D341Med (cell line): ENCODE data around the gene LIN52.

Experiments used
- DNase-seq: peaks from one replicate; pipeline ENCODE4 v3.0.0; 2012; ENCODE audit warnings: low spot score

LIN52 gene

DNA sequence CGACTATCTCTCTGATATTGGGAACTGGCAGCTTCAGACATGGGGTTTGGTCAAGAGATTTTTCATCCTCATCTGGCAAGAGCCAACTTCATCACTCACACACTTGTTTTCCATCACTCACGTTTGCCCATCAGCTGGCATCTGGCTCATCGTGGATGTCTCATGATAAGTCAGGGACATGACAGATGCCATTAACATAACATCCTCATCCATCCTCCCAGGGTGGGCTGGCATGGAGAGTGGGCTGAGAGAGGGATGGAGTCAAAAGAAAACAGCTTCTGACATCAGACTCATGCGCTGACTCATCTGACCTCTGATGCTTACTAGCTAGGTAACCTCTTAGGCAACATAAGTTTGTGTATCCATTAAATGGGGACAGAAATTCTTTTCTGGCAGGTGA, 152.7 kb downstream of the LIN52 start:
- no peak for DNase-seq

DNA sequence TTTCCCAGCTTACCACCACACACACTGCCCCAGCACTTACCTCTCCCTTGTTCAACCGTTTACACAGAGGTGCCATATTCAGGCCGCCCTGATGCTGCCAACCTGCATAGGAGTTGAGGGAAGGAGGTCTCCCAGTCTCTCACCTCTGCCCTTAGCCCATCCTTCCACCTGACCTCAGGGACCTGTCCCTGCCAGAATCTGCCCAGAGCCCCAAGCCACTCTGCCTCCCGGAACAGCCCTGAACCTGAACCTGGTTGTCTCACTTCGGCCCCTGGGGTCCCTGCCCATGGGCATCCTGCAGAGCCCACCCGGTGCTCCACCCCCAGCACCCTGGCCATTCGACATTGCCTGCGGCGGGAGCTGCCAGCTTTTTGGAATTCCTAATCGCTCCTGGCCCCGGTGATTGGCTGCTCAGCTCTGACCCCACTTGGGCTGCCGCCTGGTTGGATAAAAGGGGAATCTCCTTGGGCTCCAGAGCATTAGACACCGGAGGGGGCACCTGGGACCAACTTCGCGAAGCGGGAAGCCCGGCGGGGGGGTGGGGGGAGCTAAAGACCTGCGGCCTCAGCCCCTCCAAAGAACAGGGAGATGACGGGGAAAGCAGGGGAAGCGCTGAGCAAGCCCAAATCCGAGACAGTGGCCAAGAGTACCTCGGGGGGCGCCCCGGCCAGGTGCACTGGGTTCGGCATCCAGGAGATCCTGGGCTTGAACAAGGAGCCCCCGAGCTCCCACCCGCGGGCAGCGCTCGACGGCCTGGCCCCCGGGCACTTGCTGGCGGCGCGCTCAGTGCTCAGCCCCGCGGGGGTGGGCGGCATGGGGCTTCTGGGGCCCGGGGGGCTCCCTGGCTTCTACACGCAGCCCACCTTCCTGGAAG, 154.5 kb downstream of the LIN52 start, which contains the start of gene VSX2:
Gene VSX2, plus strand, starts transcription at position 476 of the 874 bp plus-strand sequence. Its CDS starts 113 bp downstream, at position 589.
- peak; percentile 49 for DNase-seq

DNA sequence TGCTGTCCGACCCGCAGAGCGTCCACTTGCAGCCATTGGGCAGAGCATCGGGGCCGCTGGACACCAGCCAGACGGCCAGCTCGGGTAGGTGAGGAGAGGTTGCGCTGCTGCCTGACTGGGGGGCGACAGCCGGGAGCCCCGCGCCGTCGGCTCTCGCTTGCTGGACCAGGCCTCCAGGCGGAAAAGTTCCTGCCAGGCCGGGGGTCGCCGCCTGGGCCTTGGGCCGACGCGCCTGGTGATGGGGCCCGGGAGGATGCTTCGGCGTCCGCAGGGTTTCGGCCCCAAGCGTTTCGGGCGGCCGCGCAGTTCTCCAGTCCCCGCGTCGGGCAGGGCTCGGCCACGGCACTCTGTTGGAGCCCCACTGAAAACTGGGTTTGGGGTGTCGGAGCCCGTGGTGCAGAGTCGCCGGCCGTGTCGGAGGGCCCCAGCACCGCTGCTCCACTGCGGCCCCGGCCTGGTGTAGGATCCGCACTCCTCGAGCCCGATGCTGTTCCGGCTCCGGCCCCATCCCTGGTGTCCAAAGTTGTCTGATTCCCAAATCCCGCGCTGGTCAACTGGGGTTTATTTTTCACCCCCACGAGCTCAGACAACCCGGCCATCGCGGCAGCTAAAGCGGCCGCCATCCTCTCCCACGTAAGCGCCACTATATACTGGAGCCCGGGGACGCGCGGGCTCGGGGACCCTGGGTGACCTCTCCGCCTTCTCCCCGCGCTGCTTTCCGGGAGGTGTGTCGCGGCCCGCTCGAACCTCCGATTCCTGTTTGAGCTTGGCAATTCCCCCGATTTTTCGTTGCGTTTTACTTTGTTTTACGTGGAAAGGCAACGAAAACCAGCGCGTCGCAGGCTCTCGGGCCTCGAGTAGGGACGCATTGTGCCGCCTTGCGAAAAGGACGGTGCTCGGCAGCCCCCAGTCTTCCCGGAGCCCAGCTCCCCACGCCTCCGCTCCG, 155.4 kb downstream of the LIN52 start:
- peak; percentile 60 for DNase-seq

DNA sequence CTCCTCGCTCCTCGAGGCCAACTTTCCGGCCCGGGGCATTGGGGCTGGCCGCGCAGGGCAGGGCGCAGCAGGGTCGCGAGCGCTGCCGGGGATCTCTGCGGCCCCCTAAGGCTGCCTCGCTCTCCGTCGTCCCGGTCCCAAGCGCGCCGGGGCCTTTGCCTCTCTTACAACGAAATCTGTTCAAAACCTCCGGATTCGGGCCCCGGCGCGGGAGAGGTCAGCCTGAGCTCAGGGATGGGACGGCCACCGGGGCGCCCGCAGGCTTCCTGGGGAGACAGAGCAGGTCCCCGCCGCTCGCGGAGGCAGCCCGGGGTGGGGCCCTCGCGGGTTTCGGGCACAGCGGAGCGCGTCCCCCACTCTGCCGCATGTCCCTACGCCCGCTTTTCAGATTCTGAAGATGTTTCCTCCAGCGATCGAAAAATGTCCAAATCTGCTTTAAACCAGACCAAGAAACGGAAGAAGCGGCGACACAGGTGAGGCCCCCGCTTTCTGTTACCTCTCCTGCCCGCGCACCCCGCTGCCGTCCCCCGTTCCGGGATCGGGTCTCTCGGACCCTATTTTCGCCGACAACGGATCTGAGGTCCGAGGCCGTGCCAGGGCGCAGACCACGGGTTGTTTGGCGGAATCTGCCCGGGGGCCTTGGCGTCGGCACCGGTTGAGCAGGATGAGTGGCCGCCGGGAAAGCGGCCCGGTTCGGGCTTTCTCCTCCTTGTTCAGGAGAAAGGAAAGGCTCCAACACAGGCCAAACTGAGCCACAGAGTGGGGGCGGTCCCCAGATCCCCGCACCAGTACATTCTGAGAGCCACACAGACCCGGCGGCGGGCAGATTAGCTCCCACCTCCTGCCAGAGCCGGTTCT, 156.3 kb downstream of the LIN52 start:
- DNase-seq, result peak; percentile 69

DNA sequence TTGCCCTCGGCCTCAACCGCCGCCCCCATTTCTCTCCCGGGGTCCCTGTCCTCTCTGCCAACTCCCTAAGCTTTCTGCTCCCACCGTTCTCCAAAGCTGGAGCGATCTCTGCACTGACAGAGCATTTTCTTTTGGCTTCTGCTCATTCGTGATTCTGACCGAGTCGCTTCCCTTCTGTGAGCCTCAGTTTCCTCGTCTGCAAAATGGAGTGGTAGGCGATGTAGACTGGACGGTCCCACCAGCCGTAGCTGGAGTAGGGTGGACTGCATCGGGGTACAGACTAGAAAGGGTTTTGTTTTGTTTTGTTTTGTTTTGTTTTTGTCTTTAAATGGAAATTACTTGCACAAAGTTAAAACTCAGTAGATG, 156.9 kb downstream of the LIN52 start:
- no peak for DNase-seq

DNA sequence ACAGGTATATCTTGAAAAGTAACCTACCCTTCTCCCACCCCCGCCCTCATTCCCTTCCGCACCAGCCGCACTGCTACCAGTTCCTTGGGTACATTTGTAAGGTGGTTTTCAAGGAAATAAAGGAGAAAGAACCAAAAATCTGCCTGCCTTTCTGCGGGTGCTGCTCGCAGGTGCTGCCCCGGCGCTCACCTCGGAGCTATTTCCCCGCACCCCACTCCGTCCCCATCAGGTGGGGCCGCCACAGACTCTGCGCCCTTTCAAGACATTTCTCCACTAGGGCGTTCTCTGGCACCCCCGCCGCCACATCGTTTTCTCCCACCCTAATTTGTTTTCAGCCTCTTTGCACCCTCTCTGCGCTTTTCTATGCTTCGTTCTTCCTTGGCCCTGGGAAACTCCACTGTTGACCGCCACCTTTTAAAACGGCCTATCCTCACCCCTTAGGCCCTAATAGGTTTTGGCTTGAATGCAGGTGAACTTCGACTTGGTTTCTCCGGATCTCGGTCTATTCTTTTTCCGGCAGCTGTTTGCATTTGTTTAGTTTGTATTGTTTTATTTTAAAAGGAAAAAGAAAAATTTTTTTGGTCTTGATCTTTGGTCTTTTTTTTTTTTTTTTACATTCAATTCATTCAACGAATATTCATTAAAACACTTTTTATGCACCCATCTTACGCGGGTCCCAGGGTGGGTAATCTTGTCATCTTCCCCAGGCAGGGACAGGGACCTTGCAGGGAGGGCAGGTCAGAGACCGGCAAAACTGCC, 157.4 kb downstream of the LIN52 start:
- DNase-seq, result no peak

DNA sequence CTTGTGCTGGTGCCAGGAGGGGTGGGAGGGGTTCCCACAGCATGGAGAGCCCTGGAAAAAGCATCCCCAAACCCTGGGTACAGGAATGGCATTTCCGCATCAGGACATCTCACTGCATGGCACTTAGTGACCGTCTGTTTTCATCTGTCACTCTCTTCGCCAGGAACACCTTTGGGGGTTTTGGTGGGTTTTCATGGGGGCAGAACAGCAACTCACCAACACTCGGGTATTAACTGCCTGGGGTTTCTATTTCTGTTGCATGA, 158.0 kb downstream of the LIN52 start:
- no peak for DNase-seq

DNA sequence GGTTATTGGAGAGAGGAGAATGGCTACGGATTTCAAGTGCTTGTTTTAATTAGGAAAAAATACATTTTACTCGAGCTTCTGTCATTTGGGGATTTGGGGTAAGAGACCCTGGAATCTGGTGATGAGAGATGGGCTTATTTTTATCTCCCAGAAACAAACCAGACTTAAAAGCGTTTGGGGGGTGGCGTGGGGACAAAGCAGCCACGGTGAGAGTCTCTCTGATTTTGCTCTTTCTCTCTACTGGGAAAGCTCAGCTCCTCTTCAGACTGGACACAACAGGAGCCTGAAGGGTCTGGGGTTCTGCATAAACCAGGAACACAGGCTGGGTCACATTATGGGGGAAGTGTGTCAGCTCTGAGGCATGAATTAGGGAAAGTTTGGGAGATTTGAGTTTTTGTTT, 158.3 kb downstream of the LIN52 start:
- DNase-seq, result no peak

DNA sequence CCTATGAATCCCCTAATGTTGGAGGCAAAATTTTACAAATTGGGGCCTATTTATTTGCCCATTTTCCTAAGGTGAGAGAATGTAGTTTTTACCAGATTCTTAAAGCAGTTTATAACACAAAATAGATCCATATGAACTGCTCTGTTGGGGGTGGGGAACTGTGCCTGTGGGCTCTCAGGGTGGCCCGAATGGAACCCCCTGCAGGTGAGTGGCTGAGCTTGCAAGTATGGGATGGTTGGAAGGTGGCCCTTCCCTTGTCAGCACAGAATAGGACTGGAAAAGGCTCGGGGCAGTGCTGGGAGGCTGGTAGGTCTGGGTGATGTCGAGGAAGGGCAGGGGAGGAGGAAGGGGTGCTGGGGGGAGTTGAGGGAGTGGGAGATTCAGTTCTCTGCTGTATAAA, 159.4 kb downstream of the LIN52 start:
- no peak for DNase-seq

DNA sequence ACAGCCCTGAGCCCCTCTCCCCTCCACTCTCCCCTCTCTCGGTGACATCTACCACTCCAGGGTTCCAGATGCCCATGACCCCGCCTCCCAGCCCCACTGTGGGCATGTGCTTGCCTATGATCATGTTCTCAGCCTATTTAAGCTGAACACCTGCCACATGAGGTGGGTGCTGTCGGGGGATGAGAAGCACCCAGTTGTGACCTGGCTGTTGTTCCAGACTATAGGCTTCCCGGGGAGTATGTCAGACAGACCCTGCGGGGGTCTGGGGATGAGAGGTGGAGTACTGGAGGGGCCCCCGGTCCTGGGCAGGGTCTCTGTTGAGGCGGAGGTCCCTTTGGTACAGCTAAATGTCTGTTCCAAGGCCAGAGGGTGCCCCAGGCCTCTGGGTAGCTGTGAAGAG, 160.5 kb downstream of the LIN52 start:
- DNase-seq, result no peak

DNA sequence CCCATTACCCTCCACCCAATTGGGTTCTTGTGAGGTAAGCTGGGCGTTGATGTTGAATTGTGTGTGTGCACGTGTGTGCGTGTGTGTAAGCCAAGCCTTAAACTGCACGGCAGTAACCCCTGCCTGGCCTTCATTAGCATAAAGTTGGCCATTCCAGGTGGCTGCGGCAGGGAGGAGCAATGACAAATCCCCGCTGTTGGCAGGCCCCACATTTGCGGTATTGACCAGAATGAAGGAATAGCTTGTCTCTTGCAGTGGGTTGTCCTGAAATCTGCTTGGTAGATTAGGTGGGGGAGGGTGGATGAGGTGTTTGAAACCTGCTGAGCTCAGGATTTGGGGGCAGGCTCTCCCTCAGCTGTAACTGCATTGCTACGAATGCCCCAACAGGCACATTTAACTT, 161.8 kb downstream of the LIN52 start:
- no peak for DNase-seq

DNA sequence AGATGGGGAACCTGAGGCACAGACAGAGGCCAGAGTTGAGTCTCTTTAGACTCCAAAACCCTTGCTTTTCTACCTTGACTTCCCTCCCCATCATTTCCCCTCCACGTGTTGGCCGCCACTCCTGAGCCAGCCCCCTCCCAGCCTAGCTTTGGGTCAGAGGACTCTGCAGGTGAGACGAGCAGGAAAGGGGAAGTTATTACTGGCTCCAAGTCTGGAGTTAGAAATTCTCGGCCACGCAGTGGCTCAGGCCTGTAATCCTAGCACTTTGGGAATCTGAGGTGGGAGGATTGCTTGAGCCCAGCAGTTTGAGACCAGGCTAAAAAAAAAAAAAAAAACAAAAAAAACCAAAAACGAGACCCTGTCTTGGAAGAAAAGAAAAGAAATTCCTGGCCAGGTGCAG, 163.3 kb downstream of the LIN52 start:
- no peak for DNase-seq

DNA sequence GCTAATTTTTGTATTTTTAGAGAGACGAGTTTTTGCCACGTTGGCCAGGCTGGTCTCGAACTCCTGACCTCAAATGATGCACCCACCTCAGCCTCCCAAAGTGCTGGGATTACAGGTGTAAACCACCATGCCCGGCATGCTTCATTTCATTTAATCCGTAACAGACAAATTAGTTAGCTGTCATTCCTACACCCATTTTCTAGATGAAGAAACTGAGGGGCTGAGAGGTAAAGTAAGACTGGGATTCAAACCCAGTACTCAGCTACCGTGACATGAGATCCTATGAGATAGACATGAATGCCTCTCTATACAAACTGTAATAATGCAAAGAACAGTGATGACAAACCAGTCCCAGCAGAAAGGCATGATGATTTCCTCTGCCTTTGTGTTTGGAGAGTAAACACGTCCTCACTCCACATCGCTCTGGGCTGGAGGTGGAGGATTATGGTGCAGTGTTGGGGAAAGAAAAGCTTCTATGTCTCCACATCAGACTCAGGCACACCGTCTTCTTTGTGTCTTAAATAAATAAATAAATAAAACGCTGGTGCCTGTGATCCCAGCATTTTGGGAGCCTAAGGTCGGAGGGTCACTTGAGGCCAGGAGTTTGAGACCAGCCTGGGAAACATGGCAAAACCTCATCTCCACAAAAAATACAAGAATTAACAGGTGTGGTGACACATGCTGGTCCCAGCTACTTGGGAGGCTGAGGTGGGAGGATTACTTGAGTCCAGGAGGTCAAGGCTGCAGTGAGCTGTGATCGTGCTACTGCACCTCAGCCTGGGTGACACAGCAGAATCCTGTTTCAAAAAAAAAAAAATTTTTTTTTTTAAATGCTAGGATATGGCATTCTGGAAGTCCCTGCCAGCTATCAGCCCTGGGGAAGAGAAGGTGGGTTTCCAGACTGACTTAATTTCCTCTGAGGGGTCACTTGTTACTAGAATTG, 164.9 kb downstream of the LIN52 start:
- DNase-seq, result no peak
